Fibroblast of pulmonary artery (primary cell): ENCODE data around the gene PIP5K1B.

Source experiments
- DNase-seq: peaks from one replicate; pipeline ENCODE4 v3.0.0-alpha.2; 2010; ENCODE audit warnings: low read depth
- H3K4me3 ChIP-seq: replicated peaks from 2 replicates; pipeline ENCODE4 v1.5.1; 2011; ENCODE audit warnings: low read depth, mild to moderate bottlenecking, control low read depth, low read length, moderate library complexity
- TF ChIP-seq, protein P1 (sequence below): IDR thresholded peaks from 2 replicates; pipeline ENCODE4 v1.5.1; 2011; ENCODE audit warnings: mild to moderate bottlenecking, control low read depth, low read length, inconsistent platforms; ENCODE audit errors: missing control alignments

PIP5K1B gene

DNA sequence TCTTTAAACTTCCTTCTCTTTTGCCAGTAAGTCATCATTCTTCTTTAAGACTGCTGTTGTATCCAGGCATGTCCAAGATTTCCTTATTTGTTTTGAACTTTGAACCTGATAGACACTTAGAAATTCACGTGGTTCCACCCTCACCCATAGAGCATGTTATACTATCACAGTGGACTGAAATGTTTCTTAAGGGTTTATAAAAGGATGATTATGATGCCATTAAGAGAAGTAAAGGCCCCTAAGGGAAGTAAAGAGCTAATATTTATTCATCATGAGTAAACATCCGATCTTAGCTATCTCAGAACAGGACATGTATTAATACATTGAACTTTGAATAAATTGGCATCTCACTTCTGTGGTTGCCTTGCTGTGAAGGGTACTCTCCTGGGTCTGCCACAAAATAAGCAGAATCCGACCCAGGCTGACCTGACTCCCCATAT lies 259.1 kb downstream of the PIP5K1B start:
- TF ChIP-seq, protein P1, sequence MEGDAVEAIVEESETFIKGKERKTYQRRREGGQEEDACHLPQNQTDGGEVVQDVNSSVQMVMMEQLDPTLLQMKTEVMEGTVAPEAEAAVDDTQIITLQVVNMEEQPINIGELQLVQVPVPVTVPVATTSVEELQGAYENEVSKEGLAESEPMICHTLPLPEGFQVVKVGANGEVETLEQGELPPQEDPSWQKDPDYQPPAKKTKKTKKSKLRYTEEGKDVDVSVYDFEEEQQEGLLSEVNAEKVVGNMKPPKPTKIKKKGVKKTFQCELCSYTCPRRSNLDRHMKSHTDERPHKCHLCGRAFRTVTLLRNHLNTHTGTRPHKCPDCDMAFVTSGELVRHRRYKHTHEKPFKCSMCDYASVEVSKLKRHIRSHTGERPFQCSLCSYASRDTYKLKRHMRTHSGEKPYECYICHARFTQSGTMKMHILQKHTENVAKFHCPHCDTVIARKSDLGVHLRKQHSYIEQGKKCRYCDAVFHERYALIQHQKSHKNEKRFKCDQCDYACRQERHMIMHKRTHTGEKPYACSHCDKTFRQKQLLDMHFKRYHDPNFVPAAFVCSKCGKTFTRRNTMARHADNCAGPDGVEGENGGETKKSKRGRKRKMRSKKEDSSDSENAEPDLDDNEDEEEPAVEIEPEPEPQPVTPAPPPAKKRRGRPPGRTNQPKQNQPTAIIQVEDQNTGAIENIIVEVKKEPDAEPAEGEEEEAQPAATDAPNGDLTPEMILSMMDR = no peak
- H3K4me3 ChIP-seq = no peak overlapping the region
- DNase-seq = no peak

- no peak for DNase-seq
- no peak overlapping the region for H3K4me3 ChIP-seq
- TF ChIP-seq, protein P1 = no peak
These were observed 259.7 kb downstream of the PIP5K1B start for GRCh38 chr9:68964765-68965164.

GRCh38 chr9:68966496-68966944 lies 261.5 kb downstream of the PIP5K1B start:
- H3K4me3 ChIP-seq = no peak overlapping the region
- TF ChIP-seq, protein P1 = no peak
- DNase-seq = no peak

DNA sequence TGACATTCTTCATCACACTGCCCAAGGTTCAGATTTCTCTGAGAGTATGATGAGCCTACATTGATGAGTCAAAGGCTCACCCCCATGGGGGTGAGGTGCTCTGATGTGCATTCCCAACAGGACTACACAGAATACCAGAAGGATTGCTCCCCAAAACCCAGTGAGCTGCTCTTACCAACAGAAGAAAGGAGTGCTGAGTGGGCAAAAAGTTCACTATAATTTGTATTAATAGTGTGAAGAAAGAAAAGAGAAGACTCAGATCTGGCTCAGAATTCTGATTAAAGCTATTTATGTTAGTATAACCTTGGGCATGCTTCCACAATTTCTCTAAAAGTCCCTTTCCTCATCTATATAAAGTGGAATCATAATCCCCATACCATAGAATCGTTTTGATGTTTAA lies 262.8 kb downstream of the PIP5K1B start:
- no peak for DNase-seq
- H3K4me3 ChIP-seq = no peak overlapping the region
- TF ChIP-seq, protein P1 = no peak

GRCh38 chr9:68969538-68969937 lies 264.5 kb downstream of the PIP5K1B start:
- DNase-seq = no peak
- no peak overlapping the region for H3K4me3 ChIP-seq
- TF ChIP-seq, protein P1 = no peak

- H3K4me3 ChIP-seq = no peak overlapping the region
- TF ChIP-seq, protein P1 = no peak
- no peak for DNase-seq
These were observed 265.1 kb downstream of the PIP5K1B start for GRCh38 chr9:68970151-68970550.

DNA sequence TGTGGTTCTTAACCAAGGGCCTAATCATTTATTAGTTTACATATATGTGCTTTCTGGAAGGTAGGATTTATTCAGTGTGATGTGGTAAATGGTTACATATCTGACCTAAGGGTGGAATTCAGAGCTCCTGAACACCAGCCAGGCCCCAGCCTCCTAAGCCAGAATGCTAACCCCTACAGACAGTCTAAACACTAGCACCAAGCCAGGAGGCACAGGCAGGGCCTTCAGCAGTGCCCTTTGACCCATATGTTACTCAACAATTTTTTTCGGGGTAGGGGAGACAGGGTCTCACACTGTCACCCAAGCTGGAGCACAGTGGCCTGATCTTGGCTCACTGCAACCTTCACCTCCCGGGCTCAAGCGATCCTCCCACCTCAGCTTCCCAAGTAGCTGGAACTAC lies 268.6 kb downstream of the PIP5K1B start:
- no peak for DNase-seq
- TF ChIP-seq, protein P1 = no peak
- no peak overlapping the region for H3K4me3 ChIP-seq
